IMR-90 (cell line): ENCODE measurements around the gene PRRG2. TPM values are rescaled to one million over a fixed set of nuclear protein-coding genes. Genes with fewer than 3 reads are reported as not detected.
"Not testable (repeated sequence)": the region's sequence is repeated elsewhere in the genome, so short reads cannot be mapped to it uniquely, and the experiment has no call there.

Experiments
- ATAC-seq: fragments of 200-7000 bp; cut with Tn5 transposase; 2 replicates; pipeline ENCODE4 v1.9.1; 2020; ENCODE audit warnings: low read depth, mild to moderate bottlenecking, moderate library complexity
- BruUV-seq: library from RNA; stranded (reverse); fragments of 400-500 nt; replicated peaks from 2 replicates; lab custom pipeline; 2021; lab: Mats Ljungman, UMichigan
- CTCF ChIA-PET: fragments of 300-600 bp; formaldehyde crosslinking; extraction: SDS; loops from one replicate; lab custom pipeline; 2021; ENCODE audit warnings: antibody characterized with exemption; lab: Yijun Ruan, JAX
- POLR2A ChIA-PET: fragments of 300-600 bp; sonication (Branson Sonifier 250); formaldehyde crosslinking; loops from one replicate; lab custom pipeline; 2022; ENCODE audit warnings: antibody characterized with exemption; ENCODE audit not compliant: unreplicated experiment; lab: Charles Lee
- DNase-seq: peaks from one replicate; pipeline ENCODE4 v3.0.0; 2013
- H2AFZ ChIP-seq: replicated peaks from 2 replicates; pipeline ENCODE3; 2013; ENCODE audit warnings: low read length, mild to moderate bottlenecking; ENCODE audit not compliant: poor library complexity
- H2AK5ac ChIP-seq: 2 replicates; pipeline ENCODE4 v1.6.1; 2013; ENCODE audit warnings: low read depth, low read length, inconsistent platforms
- H2AK9ac ChIP-seq: replicated peaks from 2 replicates; pipeline ENCODE3; 2013; ENCODE audit warnings: mild to moderate bottlenecking, low read depth, low read length, moderate library complexity; ENCODE audit not compliant: poor library complexity
- H2BK120ac ChIP-seq: 2 replicates; pipeline ENCODE4 v1.6.1; 2013; ENCODE audit warnings: low read depth, low read length, inconsistent platforms
- H2BK15ac ChIP-seq: 3 replicates; pipeline ENCODE4 v1.6.1; 2013; ENCODE audit warnings: low read depth, low read length, inconsistent platforms
- H2BK20ac ChIP-seq: 2 replicates; pipeline ENCODE4 v1.6.1; 2013; ENCODE audit warnings: low read depth, mild to moderate bottlenecking, inconsistent platforms, low read length, moderate library complexity
- H2BK5ac ChIP-seq: 2 replicates; pipeline ENCODE4 v1.6.1; 2013; ENCODE audit warnings: mild to moderate bottlenecking, low read depth, low read length, inconsistent platforms; ENCODE audit not compliant: poor library complexity, severe bottlenecking
- H3K14ac ChIP-seq: replicated peaks from 2 replicates; pipeline ENCODE4 v1.6.1; 2013; ENCODE audit warnings: low read depth, low read length, inconsistent platforms
- H3K18ac ChIP-seq: 2 replicates; pipeline ENCODE4 v1.6.1; 2013; ENCODE audit warnings: low read depth, low read length, control low read depth
- H3K23ac ChIP-seq: 2 replicates; pipeline ENCODE4 v1.6.1; 2013; ENCODE audit warnings: low read depth, low read length, inconsistent platforms
- H3K27ac ChIP-seq: 2 replicates; pipeline ENCODE4 v1.5.1; 2013; ENCODE audit warnings: mild to moderate bottlenecking, control low read depth, low read length; ENCODE audit not compliant: insufficient read depth
- H3K27me3 ChIP-seq: 2 replicates; pipeline ENCODE4 v1.6.1; 2013; ENCODE audit warnings: low read length; ENCODE audit not compliant: control insufficient read depth, insufficient read depth
- H3K36me3 ChIP-seq: 2 replicates; pipeline ENCODE4 v1.6.1; 2013; ENCODE audit warnings: low read length, mixed read lengths; ENCODE audit not compliant: control insufficient read depth, insufficient read depth
- H3K4ac ChIP-seq: 2 replicates; pipeline ENCODE4 v1.6.1; 2013; ENCODE audit warnings: low read depth, low read length, inconsistent platforms
- H3K4me1 ChIP-seq: 2 replicates; pipeline ENCODE4 v1.6.1; 2013; ENCODE audit warnings: low read length, mixed read lengths; ENCODE audit not compliant: control insufficient read depth, insufficient read depth
- H3K4me2 ChIP-seq: 2 replicates; pipeline ENCODE4 v1.6.1; 2013; ENCODE audit warnings: low read depth, mild to moderate bottlenecking, control low read depth, low read length, moderate library complexity
- H3K4me3 ChIP-seq: 2 replicates; pipeline ENCODE4 v1.5.1; 2013; ENCODE audit warnings: low read depth, mild to moderate bottlenecking, control low read depth, low read length, moderate library complexity; ENCODE audit not compliant: insufficient read depth
- H3K56ac ChIP-seq: 2 replicates; pipeline ENCODE4 v1.6.1; 2013; ENCODE audit warnings: low read length, inconsistent platforms; ENCODE audit not compliant: insufficient read depth; ENCODE audit errors: extremely low read depth
- H3K79me1 ChIP-seq, 2 experiments: 2 replicates each; pipeline ENCODE4 v1.6.1; 2013; ENCODE audit warnings: low read length in 2 of 2, inconsistent platforms in 1 of 2, low read depth in 1 of 2
- H3K9ac ChIP-seq: 2 replicates; pipeline ENCODE4 v1.6.1; 2013; ENCODE audit warnings: low read depth, low read length, control low read depth
- H3K9me1 ChIP-seq: 2 replicates; pipeline ENCODE4 v1.6.1; 2013; ENCODE audit warnings: low read length, inconsistent platforms; ENCODE audit not compliant: insufficient read depth
- H3K9me3 ChIP-seq: 2 replicates; pipeline ENCODE4 v1.6.1; 2013; ENCODE audit warnings: low read length; ENCODE audit not compliant: control insufficient read depth, insufficient read depth
- H4K20me1 ChIP-seq: 2 replicates; pipeline ENCODE4 v1.6.1; 2013; ENCODE audit warnings: low read length, inconsistent platforms; ENCODE audit not compliant: insufficient read depth
- H4K5ac ChIP-seq: 2 replicates; pipeline ENCODE4 v1.6.1; 2013; ENCODE audit warnings: mild to moderate bottlenecking, low read depth, low read length, control low read depth
- H4K8ac ChIP-seq, 2 experiments: 2 replicates each; pipeline ENCODE4 v1.6.1; 2013; ENCODE audit warnings: low read depth in 2 of 2, low read length in 2 of 2, control low read depth in 1 of 2, inconsistent platforms in 1 of 2
- H4K91ac ChIP-seq: 2 replicates; pipeline ENCODE4 v1.6.1; 2013; ENCODE audit warnings: low read depth, low read length, inconsistent platforms; ENCODE audit not compliant: insufficient read depth
- CEBPB ChIP-seq: IDR thresholded peaks from 2 replicates; pipeline ENCODE4 v1.6.1; 2012; ENCODE audit warnings: low read depth, low read length, improper control_type of control experiment
- WGBS, 2 experiments: methylation state at CpG; one replicate each; pipeline versions ENCODE4 v1.1.5 to v1.1.7; 2013; ENCODE audit warnings: missing lambda C conversion rate in 2 of 2; ENCODE audit not compliant: insufficient read length in 1 of 2; ENCODE audit errors: extremely low coverage in 2 of 2; 5-methylcytosine and 5-hydroxymethylcytosine counted together
- dilution Hi-C: fragments of 300-500 bp; cut with HindIII; formaldehyde crosslinking; loops from one replicate; pipeline ENCODE4 v1.14.3; 2018; ENCODE audit warnings: low sequenced_read_pairs; ENCODE audit not compliant: unreplicated experiment
- in situ Hi-C: fragments of 300-500 bp; cut with MboI; formaldehyde crosslinking; loops from 3 replicates; pipeline ENCODE4 v1.14.3; 2019; ENCODE audit warnings: low sequenced_read_pairs, inconsistent platforms, mixed read lengths
- intact Hi-C: fragments of 100-400 bp; cut with micrococcal nuclease; formaldehyde crosslinking; loops from 2 replicates; pipeline ENCODE4 v1.10.0; 2022
- polyA plus RNA-seq, 3 experiments: library from polyadenylated mRNA; depleted of rRNA; stranded (reverse); fragments of >200 nt; gene quantifications; 2 replicates each; pipeline ENCODE4 v1.2.3, GENCODE V29; 2012; ENCODE audit warnings: low replicate concordance in 1 of 3
- total RNA-seq: library from RNA; depleted of rRNA; stranded (reverse); fragments of >200 nt; gene quantifications from 2 replicates; pipeline ENCODE4 v1.2.3, GENCODE V29; 2012

The PRRG2 gene
- total and polyA plus RNA-seq, 2 of the 4 experiments (the other 2 are of a cell fraction), result 0.14 to 0.54 TPM

GRCh38 chr19:49617860-49618259 lies 36.7 kb downstream of the PRRG2 start:
- DNase-seq, H3K4me3 ChIP-seq, H2BK120ac ChIP-seq, H2BK20ac ChIP-seq, H3K27me3 ChIP-seq, H2AK9ac ChIP-seq, H3K4me2 ChIP-seq, H3K56ac ChIP-seq, H3K18ac ChIP-seq, H4K8ac ChIP-seq, H3K9me3 ChIP-seq, H4K5ac ChIP-seq, H3K27ac ChIP-seq, POLR2A ChIA-PET, ATAC-seq, BruUV-seq, H2BK5ac ChIP-seq, in situ Hi-C loops, H3K23ac ChIP-seq, H3K9ac ChIP-seq, H3K4ac ChIP-seq, H3K14ac ChIP-seq, H4K91ac ChIP-seq, CTCF ChIA-PET, H2AFZ ChIP-seq, dilution Hi-C loops, intact Hi-C loops, H2AK5ac ChIP-seq, H2BK15ac ChIP-seq: not testable (repeated sequence)
- H3K79me1 ChIP-seq, result peaks cover 26 to 74% of the 10 kb centered on the region in 2 experiments
- peaks cover 45% of the 10 kb centered on the region for H3K36me3 ChIP-seq
- peaks cover 11% of the 10 kb centered on the region for H3K4me1 ChIP-seq
- 95% methylated on average over 10 of the region's 13 CpGs; no CpG with 5 or more reads in 1 of the 2 experiments for WGBS, 2 experiments
- TF ChIP-seq CEBPB, result 0 out of 2 replicates have a peak, but pooled peaks have one; percentile 23
- H3K9me1 ChIP-seq, result peaks cover 10% of the 10 kb centered on the region
- peaks cover 17% of the 10 kb centered on the region for H4K20me1 ChIP-seq
